Prostate gland (tissue), 1 donor: ENCODE results near the gene ANKRD49.

ENCODE experiments used
- POLR2A ChIP-seq: fragments of 450-650 bp; IDR thresholded peaks from one replicate; pipeline ENCODE4 v1.6.1; 2016; ENCODE audit warnings: antibody characterized with exemption, mild to moderate bottlenecking
- POLR2AphosphoS5 ChIP-seq: sonication (generic); formaldehyde crosslinking; IDR thresholded peaks from one replicate; pipeline ENCODE4 v1.6.1; 2017; ENCODE audit warnings: antibody characterized with exemption

GRCh38 chr11:94469416-94469815, 24.4 kb upstream of the ANKRD49 start:
- TF ChIP-seq POLR2AphosphoS5: no peak
- TF ChIP-seq POLR2A: no peak
